Measurements from ENCODE around the gene TEX51.

The TEX51 gene

GRCh38 chr2:126894082-126894481, 4.6 kb upstream of the TEX51 start:
- no peak for DNase-seq

GRCh38 chr2:126894585-126895182, 4.0 kb upstream of the TEX51 start:
- DNase-seq: no peak

GRCh38 chr2:126895336-126895735, 3.4 kb upstream of the TEX51 start:
- DNase-seq: no peak

GRCh38 chr2:126896471-126896870, 2.2 kb upstream of the TEX51 start:
- no peak for DNase-seq

GRCh38 chr2:126899616-126900185, 1.0 kb downstream of the TEX51 start:
- no peak for DNase-seq

GRCh38 chr2:126900646-126901319, 2.1 kb downstream of the TEX51 start:
- no peak for DNase-seq

GRCh38 chr2:126901459-126901858, 2.8 kb downstream of the TEX51 start:
- DNase-seq: no peak

- no peak for DNase-seq
Measured at GRCh38 chr2:126902152-126902835, 3.6 kb downstream of the TEX51 start.

GRCh38 chr2:126902859-126903258, 4.2 kb downstream of the TEX51 start:
- DNase-seq: no peak

GRCh38 chr2:126905991-126906390, 7.3 kb downstream of the TEX51 start:
- DNase-seq: no peak

GRCh38 chr2:126906781-126907180, 8.1 kb downstream of the TEX51 start:
- no peak for DNase-seq

GRCh38 chr2:126907671-126908070, 9.0 kb downstream of the TEX51 start:
- no peak for DNase-seq

- no peak for DNase-seq
Measured at GRCh38 chr2:126908721-126909177, 10.1 kb downstream of the TEX51 start.

GRCh38 chr2:126909366-126909765, 10.7 kb downstream of the TEX51 start:
- no peak for DNase-seq

- DNase-seq: no peak
Measured at GRCh38 chr2:126909781-126910180, 11.1 kb downstream of the TEX51 start.

- no peak for DNase-seq
Measured at GRCh38 chr2:126910637-126911036, 11.9 kb downstream of the TEX51 start.

GRCh38 chr2:126911111-126911796, 12.6 kb downstream of the TEX51 start:
- no peak for DNase-seq

GRCh38 chr2:126912201-126912600, 13.5 kb downstream of the TEX51 start:
- no peak for DNase-seq

GRCh38 chr2:126913329-126913728, 14.6 kb downstream of the TEX51 start:
- DNase-seq: no peak

GRCh38 chr2:126913881-126914615, 15.4 kb downstream of the TEX51 start:
- no peak for DNase-seq

- DNase-seq: no peak
Measured at GRCh38 chr2:126914811-126915500, 16.3 kb downstream of the TEX51 start.

GRCh38 chr2:126915903-126916302, 17.2 kb downstream of the TEX51 start:
- no peak for DNase-seq
